ENCODE measurements around the gene SPG7.

- TF ChIP-seq EP300 (IDR thresholded peaks at IDR 0.05) (no peak), POLR2A (IDR thresholded peaks at IDR 0.05) (no peak)
These were observed 47.6 kb downstream of the SPG7 start for GRCh38 chr16:89555780-89556179.
